ENCODE results near the gene PDF. TPM values are rescaled to one million over a fixed set of nuclear protein-coding genes. Genes with fewer than 3 reads are reported as not detected.

Gene PDF
- total and polyA plus RNA-seq, 2 of the 13 experiments (the other 11 are each of a cell fraction or from before 2014, with no cell fraction given) = 12.4 to 48.8 TPM

- Histone ChIP-seq H3K4me3 (replicated peaks in 1 of 3; ENCODE audit: insufficient read depth in 1 of 3, low read depth in 2 of 3, low read length in 3 of 3) (no peak overlapping the region), H3K4me1 (ENCODE audit: insufficient read depth, low read length) (peaks cover 45% of the 10 kb centered on the region), H3K79me2 (ENCODE audit: insufficient read depth, low read length) (peaks cover 43% of the 10 kb centered on the region), H3K36me3 (replicated peaks in 1 of 2; ENCODE audit: control insufficient read depth in 1 of 2, insufficient read depth in 2 of 2, low read length in 2 of 2) (peaks cover 42 to 70% of the 10 kb centered on the region in 2 experiments), H4K20me1 (ENCODE audit: insufficient read depth, low read length) (peaks cover 23% of the 10 kb centered on the region), H2AFZ (ENCODE audit: low read length) (no peak overlapping the region), H3K9me3 (ENCODE audit: low read length) (no peaks in the 10 kb centered on the region), H3K27me3 (ENCODE audit: control insufficient read depth in 1 of 2, insufficient read depth in 2 of 2, low read length in 2 of 2) (no peaks in the 10 kb centered on the region), H3K27ac (ENCODE audit: extremely low read length, insufficient read depth, low read length) (no peak overlapping the region), H3K4me2 (ENCODE audit: low read depth, low read length) (no peak overlapping the region), H3K9ac (ENCODE audit: insufficient read depth, low read depth, low read length) (no peak overlapping the region)
- BruUV-seq (replicated peaks) = no TSS peak
- ATAC-seq = no peak
- in situ Hi-C loops (cut with HindIII; ENCODE audit: extremely low pct_ligation_motif_present, low pct_unique_long_range_greater_than_20kb) = no loop called here
- FAIRE-seq = no peak
- 97% methylated on average over 10 of the region's 14 CpGs for WGBS (ENCODE audit: low lambda C conversion rate)
- intact Hi-C loops (cut with micrococcal nuclease; ENCODE audit: unreplicated experiment) = no loop called here
- no peak for DNase-seq (ENCODE audit: low spot score)
- ChIA-PET CTCF (ENCODE audit: low intra/inter-chr PET ratio, low total read pairs) (no interaction called here), POLR2A (interaction anchor here (0.6 to 2.3 kb wide), 3 partner anchors 12 to 17 kb away, joined by 4 to 5 read pairs (median 5); partner anchors contain the start of genes COG8, NIP7 and VPS4A)
- TF ChIP-seq MAZ (IDR thresholded peaks at IDR 0.05; ENCODE audit: borderline replicate concordance, low read depth, low read length) (no peak), MAZ (CRISPR knock-in tag; IDR thresholded peaks at IDR 0.05; ENCODE audit: low read depth) (no peak), RBFOX2 (IDR thresholded peaks at IDR 0.05; ENCODE audit: low read depth, low read length) (peak; percentile 51), ARID2 (CRISPR knock-in tag; IDR thresholded peaks at IDR 0.05; ENCODE audit: borderline replicate concordance) (no peak), REPIN1 (CRISPR knock-in tag; IDR thresholded peaks at IDR 0.05; ENCODE audit: borderline replicate concordance, low read depth) (no peak), AGO2 (optimal IDR thresholded peaks at IDR 0.05; ENCODE audit: low read depth, low read length) (peak; percentile 73), ZSCAN30 (CRISPR knock-in tag; IDR thresholded peaks at IDR 0.05) (no peak), ZNF501 (CRISPR knock-in tag; IDR thresholded peaks at IDR 0.05) (no peak), POLR2A (IDR thresholded peaks at IDR 0.05; ENCODE audit: insufficient read depth in 1 of 2, low read depth in 2 of 2, low read length in 2 of 2) (peak in 1 of 2 experiments; percentile 42; a peak in 1 of 4 replicates), NPAS2 (CRISPR knock-in tag; IDR thresholded peaks at IDR 0.05; ENCODE audit: borderline replicate concordance) (no peak), ZNF660 (CRISPR knock-in tag; IDR thresholded peaks at IDR 0.05; ENCODE audit: borderline replicate concordance, low read depth) (no peak), RBM39 (IDR thresholded peaks at IDR 0.05; ENCODE audit: low read depth, low read length, poor library complexity, severe bottlenecking) (peak; percentile 22), MAF1 (CRISPR knock-in tag; IDR thresholded peaks at IDR 0.05; ENCODE audit: borderline replicate concordance) (no peak), SP140L (CRISPR knock-in tag; IDR thresholded peaks at IDR 0.05; ENCODE audit: borderline replicate concordance) (no peak), TBX3 (IDR thresholded peaks at IDR 0.05; ENCODE audit: borderline replicate concordance) (no peak), FOXJ3 (CRISPR knock-in tag; IDR thresholded peaks at IDR 0.05; ENCODE audit: borderline replicate concordance) (no peak), ZNF770 (CRISPR knock-in tag; IDR thresholded peaks at IDR 0.05) (0 out of 2 replicates have a peak, but pooled peaks have one; percentile 16)
- TF ChIP-seq, protein P1, sequence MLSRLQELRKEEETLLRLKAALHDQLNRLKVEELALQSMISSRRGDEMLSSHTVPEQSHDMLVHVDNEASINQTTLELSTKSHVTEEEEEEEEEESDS (CRISPR knock-in tag; IDR thresholded peaks at IDR 0.05; ENCODE audit: borderline replicate concordance) = no peak
- TF ChIP-seq, protein P2, sequence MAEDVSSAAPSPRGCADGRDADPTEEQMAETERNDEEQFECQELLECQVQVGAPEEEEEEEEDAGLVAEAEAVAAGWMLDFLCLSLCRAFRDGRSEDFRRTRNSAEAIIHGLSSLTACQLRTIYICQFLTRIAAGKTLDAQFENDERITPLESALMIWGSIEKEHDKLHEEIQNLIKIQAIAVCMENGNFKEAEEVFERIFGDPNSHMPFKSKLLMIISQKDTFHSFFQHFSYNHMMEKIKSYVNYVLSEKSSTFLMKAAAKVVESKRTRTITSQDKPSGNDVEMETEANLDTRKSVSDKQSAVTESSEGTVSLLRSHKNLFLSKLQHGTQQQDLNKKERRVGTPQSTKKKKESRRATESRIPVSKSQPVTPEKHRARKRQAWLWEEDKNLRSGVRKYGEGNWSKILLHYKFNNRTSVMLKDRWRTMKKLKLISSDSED (CRISPR knock-in tag; IDR thresholded peaks at IDR 0.05) = no peak
Observed at GRCh38 chr16:69323415-69323814, 7.0 kb downstream of the PDF start.
